SU-DHL-6 (cell line): ENCODE data around the gene GJD3.

Experiments
- EZH2phosphoT487 ChIP-seq: fragments of 200-600 bp; sonication (generic), shearing (Covaris generic); conservative IDR thresholded peaks from 2 replicates; pipeline ENCODE4 v1.6.1; 2018; ENCODE audit warnings: mild to moderate bottlenecking, antibody characterized with exemption, low read length, moderate library complexity, mixed read lengths
- TF ChIP-seq, protein P1 (sequence below): fragments of 200-600 bp; sonication (generic); IDR thresholded peaks from one replicate; pipeline ENCODE4 v1.5.1; 2017; ENCODE audit warnings: antibody characterized with exemption, mild to moderate bottlenecking, low read length, moderate library complexity; ENCODE audit not compliant: insufficient read depth, poor library complexity, severe bottlenecking

DNA sequence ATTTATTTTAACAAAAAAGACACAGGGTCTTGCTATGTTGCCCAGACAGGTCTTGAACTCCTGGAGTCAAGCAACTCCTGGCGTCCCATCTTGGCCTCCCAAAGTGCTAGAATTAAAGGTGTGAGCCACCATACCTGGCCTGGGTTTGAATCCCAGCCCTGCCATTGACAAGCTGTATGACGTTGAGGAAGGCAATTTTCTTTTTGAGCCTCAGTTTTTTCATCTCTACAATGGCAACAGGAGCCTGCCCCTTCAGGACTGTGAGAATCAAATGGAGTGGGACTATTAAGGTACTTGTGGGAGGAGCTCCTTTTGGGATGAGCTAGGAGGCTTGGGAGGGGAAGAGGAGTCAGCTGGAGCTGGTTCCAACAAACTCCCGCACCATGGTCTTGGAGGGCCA is 49.3 kb downstream of the GJD3 start:
- TF ChIP-seq, protein P1, sequence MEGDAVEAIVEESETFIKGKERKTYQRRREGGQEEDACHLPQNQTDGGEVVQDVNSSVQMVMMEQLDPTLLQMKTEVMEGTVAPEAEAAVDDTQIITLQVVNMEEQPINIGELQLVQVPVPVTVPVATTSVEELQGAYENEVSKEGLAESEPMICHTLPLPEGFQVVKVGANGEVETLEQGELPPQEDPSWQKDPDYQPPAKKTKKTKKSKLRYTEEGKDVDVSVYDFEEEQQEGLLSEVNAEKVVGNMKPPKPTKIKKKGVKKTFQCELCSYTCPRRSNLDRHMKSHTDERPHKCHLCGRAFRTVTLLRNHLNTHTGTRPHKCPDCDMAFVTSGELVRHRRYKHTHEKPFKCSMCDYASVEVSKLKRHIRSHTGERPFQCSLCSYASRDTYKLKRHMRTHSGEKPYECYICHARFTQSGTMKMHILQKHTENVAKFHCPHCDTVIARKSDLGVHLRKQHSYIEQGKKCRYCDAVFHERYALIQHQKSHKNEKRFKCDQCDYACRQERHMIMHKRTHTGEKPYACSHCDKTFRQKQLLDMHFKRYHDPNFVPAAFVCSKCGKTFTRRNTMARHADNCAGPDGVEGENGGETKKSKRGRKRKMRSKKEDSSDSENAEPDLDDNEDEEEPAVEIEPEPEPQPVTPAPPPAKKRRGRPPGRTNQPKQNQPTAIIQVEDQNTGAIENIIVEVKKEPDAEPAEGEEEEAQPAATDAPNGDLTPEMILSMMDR: no peak
- TF ChIP-seq EZH2phosphoT487: no peak
